ENCODE measurements around the gene MYH14.

Gene MYH14

GRCh38 chr19:50300814-50301606, 97.6 kb downstream of the MYH14 start:
- TF ChIP-seq POLR2A (IDR thresholded peaks at IDR 0.05; ENCODE audit: extremely low read depth, insufficient read length) (no peak), MYC (IDR thresholded peaks at IDR 0.05; ENCODE audit: low read depth, low read length) (no peak)
- TF ChIP-seq, protein P1, sequence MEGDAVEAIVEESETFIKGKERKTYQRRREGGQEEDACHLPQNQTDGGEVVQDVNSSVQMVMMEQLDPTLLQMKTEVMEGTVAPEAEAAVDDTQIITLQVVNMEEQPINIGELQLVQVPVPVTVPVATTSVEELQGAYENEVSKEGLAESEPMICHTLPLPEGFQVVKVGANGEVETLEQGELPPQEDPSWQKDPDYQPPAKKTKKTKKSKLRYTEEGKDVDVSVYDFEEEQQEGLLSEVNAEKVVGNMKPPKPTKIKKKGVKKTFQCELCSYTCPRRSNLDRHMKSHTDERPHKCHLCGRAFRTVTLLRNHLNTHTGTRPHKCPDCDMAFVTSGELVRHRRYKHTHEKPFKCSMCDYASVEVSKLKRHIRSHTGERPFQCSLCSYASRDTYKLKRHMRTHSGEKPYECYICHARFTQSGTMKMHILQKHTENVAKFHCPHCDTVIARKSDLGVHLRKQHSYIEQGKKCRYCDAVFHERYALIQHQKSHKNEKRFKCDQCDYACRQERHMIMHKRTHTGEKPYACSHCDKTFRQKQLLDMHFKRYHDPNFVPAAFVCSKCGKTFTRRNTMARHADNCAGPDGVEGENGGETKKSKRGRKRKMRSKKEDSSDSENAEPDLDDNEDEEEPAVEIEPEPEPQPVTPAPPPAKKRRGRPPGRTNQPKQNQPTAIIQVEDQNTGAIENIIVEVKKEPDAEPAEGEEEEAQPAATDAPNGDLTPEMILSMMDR (IDR thresholded peaks at IDR 0.05; ENCODE audit: low read depth, low read length), result no peak
- TF ChIP-seq, protein P2, sequence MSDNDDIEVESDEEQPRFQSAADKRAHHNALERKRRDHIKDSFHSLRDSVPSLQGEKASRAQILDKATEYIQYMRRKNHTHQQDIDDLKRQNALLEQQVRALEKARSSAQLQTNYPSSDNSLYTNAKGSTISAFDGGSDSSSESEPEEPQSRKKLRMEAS (IDR thresholded peaks at IDR 0.05; ENCODE audit: low read depth, low read length), result no peak
- DNase-seq (ENCODE audit: low read depth), result peak; percentile 48
- no peak overlapping the region for H3K4me3 ChIP-seq (ENCODE audit: low read depth, low read length)

GRCh38 chr19:50301607-50301971, 98.2 kb downstream of the MYH14 start:
- H3K4me3 ChIP-seq (ENCODE audit: low read depth, low read length), result no peak overlapping the region
- TF ChIP-seq, protein P2 (IDR thresholded peaks at IDR 0.05; ENCODE audit: low read depth, low read length), result no peak

DNA sequence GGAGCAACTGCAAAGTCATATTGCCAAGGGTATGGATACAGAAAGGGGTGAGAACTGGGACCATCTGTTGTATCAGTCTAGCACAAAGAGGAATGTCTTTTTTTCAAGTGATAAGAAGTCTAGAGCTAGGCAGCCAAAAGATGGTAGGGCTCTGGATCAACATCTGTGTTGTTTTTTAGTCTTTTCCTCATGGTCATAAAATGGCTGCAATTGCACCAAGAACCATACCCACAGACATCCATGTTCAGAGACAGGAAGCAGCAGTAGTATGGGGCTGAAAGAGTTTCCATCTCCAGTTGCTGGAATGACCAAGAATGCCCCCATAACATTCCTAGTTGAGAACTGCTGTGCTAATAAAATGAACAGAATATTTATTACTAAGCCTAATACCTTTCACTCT, 100.1 kb downstream of the MYH14 start:
- H3K4me3 ChIP-seq (ENCODE audit: low read depth, low read length), result no peak overlapping the region
- DNase-seq (ENCODE audit: low read depth), result no peak
- no peak for TF ChIP-seq MYC (IDR thresholded peaks at IDR 0.05; ENCODE audit: low read depth, low read length)
- no peak for TF ChIP-seq POLR2A (IDR thresholded peaks at IDR 0.05; ENCODE audit: extremely low read depth, insufficient read length)
- TF ChIP-seq, protein P2 (IDR thresholded peaks at IDR 0.05; ENCODE audit: low read depth, low read length), result no peak
- TF ChIP-seq, protein P1 (IDR thresholded peaks at IDR 0.05; ENCODE audit: low read depth, low read length), result no peak

More at GRCh38 chr19:50301607-50301971, 98.2 kb downstream of the MYH14 start:
- no peak for DNase-seq (ENCODE audit: low read depth)

DNA sequence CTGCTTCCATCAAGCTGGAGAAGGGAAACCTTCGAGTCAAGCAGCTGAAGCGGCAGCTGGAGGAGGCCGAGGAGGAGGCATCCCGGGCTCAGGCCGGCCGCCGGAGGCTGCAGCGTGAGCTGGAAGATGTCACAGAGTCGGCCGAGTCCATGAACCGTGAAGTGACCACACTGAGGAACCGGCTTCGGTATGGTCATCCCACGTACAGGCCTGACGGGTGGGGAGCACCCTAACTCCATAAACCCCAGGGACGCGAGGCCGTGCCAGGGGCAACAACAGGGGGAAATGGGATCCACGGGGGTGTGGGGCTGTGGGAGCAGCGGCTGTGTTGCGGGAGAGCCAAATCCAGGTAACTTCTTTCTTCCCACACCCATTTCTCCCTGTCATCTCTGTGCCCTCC, 105.6 kb downstream of the MYH14 start:
- TF ChIP-seq, protein P2 (IDR thresholded peaks at IDR 0.05; ENCODE audit: low read depth, low read length), result no peak
- TF ChIP-seq MYC (IDR thresholded peaks at IDR 0.05; ENCODE audit: low read depth, low read length) (no peak), POLR2A (IDR thresholded peaks at IDR 0.05; ENCODE audit: extremely low read depth, insufficient read length) (no peak)
- TF ChIP-seq, protein P1 (IDR thresholded peaks at IDR 0.05; ENCODE audit: low read depth, low read length), result no peak
- no peak overlapping the region for H3K4me3 ChIP-seq (ENCODE audit: low read depth, low read length)
- DNase-seq (ENCODE audit: low read depth), result no peak

GRCh38 chr19:50309396-50310125, 106.1 kb downstream of the MYH14 start:
- TF ChIP-seq MYC (IDR thresholded peaks at IDR 0.05; ENCODE audit: low read depth, low read length) (no peak), POLR2A (IDR thresholded peaks at IDR 0.05; ENCODE audit: extremely low read depth, insufficient read length) (no peak)
- TF ChIP-seq, protein P1 (IDR thresholded peaks at IDR 0.05; ENCODE audit: low read depth, low read length), result no peak
- TF ChIP-seq, protein P2 (IDR thresholded peaks at IDR 0.05; ENCODE audit: low read depth, low read length), result no peak
- DNase-seq (ENCODE audit: low read depth), result no peak
- no peak overlapping the region for H3K4me3 ChIP-seq (ENCODE audit: low read depth, low read length)
